Measurements from ENCODE around the gene ABTB2.

DNA sequence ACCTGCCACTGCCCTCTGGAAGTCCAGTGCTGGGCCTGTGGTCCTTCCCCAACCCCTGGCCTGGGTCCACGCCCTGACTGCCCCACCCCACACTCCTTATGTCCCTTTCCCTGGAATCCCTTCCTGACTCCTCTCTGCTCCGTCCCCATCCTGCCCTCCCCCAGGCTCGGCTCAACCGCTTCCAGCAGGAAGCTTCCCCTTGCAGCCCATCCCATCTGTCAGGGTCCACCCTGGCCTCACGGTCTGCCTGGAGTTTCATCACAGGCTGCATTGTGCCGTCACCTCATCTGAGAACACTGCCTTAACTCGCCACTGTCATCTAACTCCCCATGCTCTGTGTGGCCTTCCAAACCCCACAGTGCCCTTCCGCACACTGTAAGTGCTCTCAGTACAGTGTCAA lies 188.1 kb downstream of the ABTB2 start:
- TF ChIP-seq, protein P1, sequence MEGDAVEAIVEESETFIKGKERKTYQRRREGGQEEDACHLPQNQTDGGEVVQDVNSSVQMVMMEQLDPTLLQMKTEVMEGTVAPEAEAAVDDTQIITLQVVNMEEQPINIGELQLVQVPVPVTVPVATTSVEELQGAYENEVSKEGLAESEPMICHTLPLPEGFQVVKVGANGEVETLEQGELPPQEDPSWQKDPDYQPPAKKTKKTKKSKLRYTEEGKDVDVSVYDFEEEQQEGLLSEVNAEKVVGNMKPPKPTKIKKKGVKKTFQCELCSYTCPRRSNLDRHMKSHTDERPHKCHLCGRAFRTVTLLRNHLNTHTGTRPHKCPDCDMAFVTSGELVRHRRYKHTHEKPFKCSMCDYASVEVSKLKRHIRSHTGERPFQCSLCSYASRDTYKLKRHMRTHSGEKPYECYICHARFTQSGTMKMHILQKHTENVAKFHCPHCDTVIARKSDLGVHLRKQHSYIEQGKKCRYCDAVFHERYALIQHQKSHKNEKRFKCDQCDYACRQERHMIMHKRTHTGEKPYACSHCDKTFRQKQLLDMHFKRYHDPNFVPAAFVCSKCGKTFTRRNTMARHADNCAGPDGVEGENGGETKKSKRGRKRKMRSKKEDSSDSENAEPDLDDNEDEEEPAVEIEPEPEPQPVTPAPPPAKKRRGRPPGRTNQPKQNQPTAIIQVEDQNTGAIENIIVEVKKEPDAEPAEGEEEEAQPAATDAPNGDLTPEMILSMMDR (conservative IDR thresholded peaks at IDR 0.05; ENCODE audit: low read depth, low read length), result no peak
- no peak for TF ChIP-seq EZH2 (IDR thresholded peaks at IDR 0.05; ENCODE audit: borderline replicate concordance, low read depth, low read length, poor library complexity, severe bottlenecking)

Measured in A673 (cell line).